HEK293 (cell line): ENCODE results near the gene SRMS.
A peak's percentile ranks its signal among the peaks of the same experiment; 100 is the strongest.

Experiments
- CTCF ChIA-PET: fragments of 350-600 bp; formaldehyde crosslinking; extraction: SDS; loops from one replicate; lab custom pipeline; 2021; ENCODE audit warnings: antibody characterized with exemption; lab: Yijun Ruan, JAX
- POLR2A ChIA-PET: fragments of 300-600 bp; formaldehyde crosslinking; extraction: SDS; loops from one replicate; lab custom pipeline; 2020; ENCODE audit warnings: antibody characterized with exemption, inconsistent platforms; lab: Yijun Ruan, JAX
- H3K27ac ChIP-seq: fragments of 200-500 bp; sonication (Bioruptor generic); 2 replicates; pipeline ENCODE4 v1.5.1; 2014; ENCODE audit warnings: low read depth, low read length, control low read depth, inconsistent platforms; ENCODE audit errors: extremely low read depth
- H3K36me3 ChIP-seq, 2 experiments: fragments of 200-500 bp in 1 of 2; sonication (Bioruptor generic) in 1 of 2; 1 replicate in 1 of 2; 2 replicates in 1 of 2; pipeline ENCODE4 v1.5.1; 2014 to 2017; ENCODE audit warnings: inconsistent platforms in 2 of 2, low read length in 2 of 2; ENCODE audit not compliant: control insufficient read depth in 2 of 2, insufficient read depth in 1 of 2
- H3K4me1 ChIP-seq: fragments of 200-500 bp; sonication (Bioruptor generic); 2 replicates; pipeline ENCODE4 v1.5.1; 2014; ENCODE audit warnings: mild to moderate bottlenecking, low read length, inconsistent platforms; ENCODE audit not compliant: control insufficient read depth, insufficient read depth
- H3K4me3 ChIP-seq: 2 replicates; pipeline ENCODE4 v1.5.1; 2011; ENCODE audit warnings: low read depth, mild to moderate bottlenecking, control low read depth, low read length, moderate library complexity
- H3K9me3 ChIP-seq: fragments of 200-500 bp; sonication (Bioruptor generic); 2 replicates; pipeline ENCODE4 v1.5.1; 2014; ENCODE audit warnings: low read depth, low read length, inconsistent platforms; ENCODE audit not compliant: control insufficient read depth, insufficient read depth
- EGR2 ChIP-seq: fragments of 450-650 bp; formaldehyde crosslinking; IDR thresholded peaks from 2 replicates; pipeline ENCODE4 v1.5.1; 2016; ENCODE audit warnings: low read depth, missing biosample characterization, missing genetic modification characterization
- KLF1 ChIP-seq: fragments of 450-650 bp; formaldehyde crosslinking; IDR thresholded peaks from 2 replicates; pipeline ENCODE4 v1.5.1; 2016; ENCODE audit warnings: missing biosample characterization, missing genetic modification characterization
- KLF10 ChIP-seq: fragments of 450-650 bp; IDR thresholded peaks from 2 replicates; pipeline ENCODE4 v1.5.1; 2018; ENCODE audit warnings: missing biosample characterization, mild to moderate bottlenecking, missing genetic modification characterization
- KLF16 ChIP-seq: fragments of 450-650 bp; formaldehyde crosslinking; IDR thresholded peaks from 2 replicates; pipeline ENCODE4 v1.5.1; 2017; ENCODE audit warnings: missing biosample characterization, missing genetic modification characterization
- KLF17 ChIP-seq: fragments of 450-650 bp; formaldehyde crosslinking; IDR thresholded peaks from 2 replicates; pipeline ENCODE4 v1.5.1; 2016; ENCODE audit warnings: missing biosample characterization, missing genetic modification characterization
- KLF8 ChIP-seq: fragments of 450-650 bp; formaldehyde crosslinking; IDR thresholded peaks from 2 replicates; pipeline ENCODE4 v1.5.1; 2016; ENCODE audit warnings: missing biosample characterization, missing genetic modification characterization
- PATZ1 ChIP-seq: fragments of 450-650 bp; formaldehyde crosslinking; IDR thresholded peaks from 2 replicates; pipeline ENCODE4 v1.5.1; 2016; ENCODE audit warnings: missing biosample characterization, missing genetic modification characterization
- PRDM6 ChIP-seq: fragments of 450-650 bp; formaldehyde crosslinking; IDR thresholded peaks from 2 replicates; pipeline ENCODE4 v1.5.1; 2017; ENCODE audit warnings: missing biosample characterization, missing genetic modification characterization
- SP2 ChIP-seq: fragments of 450-650 bp; formaldehyde crosslinking; IDR thresholded peaks from 2 replicates; pipeline ENCODE4 v1.5.1; 2016; ENCODE audit warnings: missing biosample characterization, missing genetic modification characterization
- SP3 ChIP-seq: fragments of 450-650 bp; formaldehyde crosslinking; IDR thresholded peaks from 2 replicates; pipeline ENCODE4 v1.5.1; 2016; ENCODE audit warnings: missing biosample characterization, missing genetic modification characterization
- ZBTB10 ChIP-seq: fragments of 450-650 bp; formaldehyde crosslinking; IDR thresholded peaks from 2 replicates; pipeline ENCODE4 v1.5.1; 2016; ENCODE audit warnings: missing biosample characterization, missing genetic modification characterization
- ZBTB20 ChIP-seq: fragments of 450-650 bp; formaldehyde crosslinking; IDR thresholded peaks from 2 replicates; pipeline ENCODE4 v1.5.1; 2016; ENCODE audit warnings: missing biosample characterization, missing genetic modification characterization
- ZBTB6 ChIP-seq: fragments of 450-650 bp; formaldehyde crosslinking; IDR thresholded peaks from 2 replicates; pipeline ENCODE4 v1.5.1; 2017; ENCODE audit warnings: missing biosample characterization, missing genetic modification characterization
- ZBTB7A ChIP-seq: fragments of 450-650 bp; formaldehyde crosslinking; IDR thresholded peaks from 2 replicates; pipeline ENCODE4 v1.5.1; 2016; ENCODE audit warnings: low read depth, missing biosample characterization, missing genetic modification characterization
- ZBTB8A ChIP-seq: fragments of 450-650 bp; formaldehyde crosslinking; IDR thresholded peaks from 2 replicates; pipeline ENCODE4 v1.5.1; 2016; ENCODE audit warnings: missing biosample characterization, missing genetic modification characterization
- ZEB2 ChIP-seq: fragments of 450-650 bp; formaldehyde crosslinking; IDR thresholded peaks from 2 replicates; pipeline ENCODE4 v1.5.1; 2016; ENCODE audit warnings: missing biosample characterization, missing genetic modification characterization
- ZNF146 ChIP-seq: fragments of 450-650 bp; formaldehyde crosslinking; IDR thresholded peaks from 2 replicates; pipeline ENCODE4 v1.5.1; 2016; ENCODE audit warnings: missing biosample characterization, missing genetic modification characterization
- ZNF398 ChIP-seq: fragments of 450-650 bp; formaldehyde crosslinking; IDR thresholded peaks from 2 replicates; pipeline ENCODE4 v1.5.1; 2017; ENCODE audit warnings: missing biosample characterization, missing genetic modification characterization
- ZNF423 ChIP-seq: fragments of 450-650 bp; formaldehyde crosslinking; IDR thresholded peaks from 2 replicates; pipeline ENCODE4 v1.5.1; 2016; ENCODE audit warnings: missing biosample characterization, missing genetic modification characterization
- ZNF530 ChIP-seq: fragments of 450-650 bp; formaldehyde crosslinking; IDR thresholded peaks from 2 replicates; pipeline ENCODE4 v1.5.1; 2016; ENCODE audit warnings: low read depth, missing biosample characterization, missing genetic modification characterization
- ZNF600 ChIP-seq: fragments of 450-650 bp; formaldehyde crosslinking; IDR thresholded peaks from 2 replicates; pipeline ENCODE4 v1.5.1; 2016; ENCODE audit warnings: missing biosample characterization, missing genetic modification characterization
- ZNF645 ChIP-seq: fragments of 450-650 bp; formaldehyde crosslinking; IDR thresholded peaks from 2 replicates; pipeline ENCODE4; 2016; ENCODE audit warnings: missing biosample characterization, missing genetic modification characterization
- ZNF785 ChIP-seq: fragments of 450-650 bp; formaldehyde crosslinking; IDR thresholded peaks from 2 replicates; pipeline ENCODE4 v1.5.1; 2016; ENCODE audit warnings: missing biosample characterization, missing genetic modification characterization
- ZNF792 ChIP-seq: fragments of 450-650 bp; formaldehyde crosslinking; IDR thresholded peaks from 2 replicates; pipeline ENCODE4 v1.5.1; 2016; ENCODE audit warnings: missing biosample characterization, missing genetic modification characterization

SRMS gene

GRCh38 chr20:63499338-63499969 is 48.1 kb downstream of the SRMS start:
- no peaks in the 10 kb centered on the region for H3K9me3 ChIP-seq
- ChIA-PET CTCF (no interaction called here), POLR2A (no interaction called here)
- peaks cover 0 to 26% of the 10 kb centered on the region in 2 experiments; a peak in 1 of 3 replicates for H3K36me3 ChIP-seq
- H3K4me3 ChIP-seq, result peak overlapping the region; percentile 46
- no peak overlapping the region; the same call in 1 of the 2 replicates for H3K27ac ChIP-seq
- no peaks in the 10 kb centered on the region for H3K4me1 ChIP-seq
- TF ChIP-seq KLF1 (tag by site-specific recombination) (peak; percentile 72; the same call in 1 of the 2 replicates), ZNF530 (no peak), ZBTB20 (peak; percentile 90), PRDM6 (tag by site-specific recombination) (no peak), ZBTB10 (peak; percentile 33; the same call in 1 of the 2 replicates), ZEB2 (tag by site-specific recombination) (peak; percentile 44; the same call in 1 of the 2 replicates), EGR2 (tag by site-specific recombination) (no peak), ZNF645 (no peak), ZNF600 (peak; percentile 71), ZBTB7A (tag by site-specific recombination) (peak; percentile 60; the same call in 1 of the 2 replicates), KLF10 (tag by site-specific recombination) (0 out of 2 replicates have a peak, but pooled peaks have one; percentile 0), SP3 (tag by site-specific recombination) (peak; percentile 52; the same call in 1 of the 2 replicates), KLF16 (tag by site-specific recombination) (0 out of 2 replicates have a peak, but pooled peaks have one; percentile 34), ZBTB6 (tag by site-specific recombination) (peak; percentile 95), ZNF785 (tag by site-specific recombination) (no peak), KLF8 (tag by site-specific recombination) (peak; percentile 31; the same call in 1 of the 2 replicates), ZNF792 (tag by site-specific recombination) (no peak), ZNF146 (tag by site-specific recombination) (peak; percentile 31; the same call in 1 of the 2 replicates), ZNF423 (tag by site-specific recombination) (peak; percentile 68), SP2 (tag by site-specific recombination) (peak; percentile 11; the same call in 1 of the 2 replicates), ZNF398 (0 out of 2 replicates have a peak, but pooled peaks have one; percentile 10), PATZ1 (tag by site-specific recombination) (peak; percentile 41; the same call in 1 of the 2 replicates), KLF17 (peak; percentile 76), ZBTB8A (tag by site-specific recombination) (0 out of 2 replicates have a peak, but pooled peaks have one; percentile 34)
